Limb (tissue), 2 donors: ENCODE measurements around the gene THAP7.
"Not testable (repeated sequence)": the region's sequence is repeated elsewhere in the genome, so short reads cannot be mapped to it uniquely, and the experiment has no call there.

Source experiments
- DNase-seq, 2 donors: peaks; one replicate each; pipeline ENCODE4 v3.0.0-alpha.2; 2016; ENCODE audit errors: extremely low spot score in 2 of 2

THAP7 gene

GRCh38 chr22:21013657-21014201 lies 11.8 kb upstream of the THAP7 start:
- no peak for DNase-seq

GRCh38 chr22:21012446-21013407 lies 10.8 kb upstream of the THAP7 start:
- DNase-seq, result no peak

- no peak for DNase-seq
Measured at GRCh38 chr22:21010426-21011113, 8.7 kb upstream of the THAP7 start.

- DNase-seq, result peak; percentile 25 to 63
Measured at GRCh38 chr22:21009638-21010425, 7.9 kb upstream of the THAP7 start.

- not testable (repeated sequence) for DNase-seq
Measured at GRCh38 chr22:21009208-21009607, 7.3 kb upstream of the THAP7 start.

- no peak for DNase-seq
Measured at GRCh38 chr22:21003782-21004181, 1.9 kb upstream of the THAP7 start.

GRCh38 chr22:21000987-21001600 lies 824 bp downstream of the THAP7 start:
- no peak for DNase-seq

GRCh38 chr22:21000207-21000986 lies 1.5 kb downstream of the THAP7 start:
- no peak for DNase-seq

- DNase-seq, result no peak
Measured at GRCh38 chr22:20999350-21000206, 2.3 kb downstream of the THAP7 start.

GRCh38 chr22:20998411-20999336 lies 3.2 kb downstream of the THAP7 start:
- DNase-seq, result no peak

GRCh38 chr22:20997536-20998257 lies 4.2 kb downstream of the THAP7 start:
- no peak for DNase-seq

- DNase-seq, result no peak
Measured at GRCh38 chr22:20996598-20997535, 5.1 kb downstream of the THAP7 start.

- no peak for DNase-seq
Measured at GRCh38 chr22:20996031-20996410, 5.9 kb downstream of the THAP7 start.

GRCh38 chr22:20995329-20996030 lies 6.4 kb downstream of the THAP7 start:
- no peak for DNase-seq

- no peak for DNase-seq
Measured at GRCh38 chr22:20994902-20995241, 7.0 kb downstream of the THAP7 start.
